Lower leg skin (tissue), 4 donors: ENCODE results near the gene PRLR. TPM values are rescaled to one million over a fixed set of nuclear protein-coding genes. Genes with fewer than 3 reads are reported as not detected.

Source experiments
- DNase-seq, 2 donors: peaks; one replicate each; pipeline ENCODE4 v3.0.0-alpha.2; 2019; ENCODE audit warnings: low spot score in 2 of 2
- H3K4me3 ChIP-seq: fragments of 200-600 bp; sonication (generic); 2 replicates; pipeline ENCODE4 v1.5.1; 2017; ENCODE audit warnings: mild to moderate bottlenecking, low read depth; ENCODE audit not compliant: poor library complexity, severe bottlenecking
- CTCF ChIP-seq, 3 donors: fragments of 450-650 bp; IDR thresholded peaks; one replicate each; pipeline ENCODE4 v1.5.1; 2016; ENCODE audit warnings: antibody characterized with exemption in 3 of 3, mild to moderate bottlenecking in 3 of 3, moderate library complexity in 2 of 3
- POLR2A ChIP-seq, 2 donors: fragments of 450-650 bp; IDR thresholded peaks; one replicate each; pipeline ENCODE4 v1.6.1; 2016 to 2017; ENCODE audit warnings: antibody characterized with exemption in 2 of 2, mild to moderate bottlenecking in 1 of 2, moderate library complexity in 1 of 2
- WGBS, 2 donors: methylation state at CpG; one replicate each; pipeline ENCODE4 v1.1.5; 2018; 5-methylcytosine and 5-hydroxymethylcytosine counted together
- intact Hi-C: fragments of 100-400 bp; cut with DNase I; formaldehyde crosslinking; loops from one replicate; pipeline ENCODE4 v1.15.0; 2023; ENCODE audit warnings: low total_unique reads
- total RNA-seq, 4 donors: library from RNA; depleted of rRNA; stranded (reverse); fragments of >200 nt; gene quantifications; one replicate each; pipeline ENCODE4 v1.1.0, GENCODE V29; 2016

PRLR gene
- total RNA-seq, 4 donors from 2014 or later: 6.1 to 11.4 (median 8.1) TPM

DNA sequence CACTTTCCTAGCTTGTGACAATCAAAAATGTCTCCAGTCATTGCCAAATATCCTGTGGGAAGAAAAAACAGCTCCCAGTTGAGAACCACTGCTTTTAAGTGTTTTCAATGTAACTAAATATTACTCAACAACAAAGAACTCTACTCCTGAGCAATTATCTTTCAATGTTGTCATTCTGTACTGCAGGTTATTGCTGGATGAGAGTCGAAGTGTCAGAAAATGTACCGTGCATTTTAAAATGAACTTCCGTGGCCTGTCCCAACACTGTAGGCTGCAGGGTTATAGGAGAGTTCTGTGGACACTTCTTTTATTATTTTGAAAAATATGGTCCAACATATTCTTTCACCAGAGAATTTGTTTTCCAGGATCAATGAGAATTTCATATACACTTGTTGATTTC lies 147.8 kb downstream of the PRLR start:
- no peak overlapping the region for H3K4me3 ChIP-seq
- WGBS, 2 donors: 84 to 91% methylated on average over 3 of the region's 3 CpGs
- no peak for TF ChIP-seq POLR2A (IDR thresholded peaks at IDR 0.05)
- intact Hi-C loops: no loop called here
- no peak for DNase-seq

DNA sequence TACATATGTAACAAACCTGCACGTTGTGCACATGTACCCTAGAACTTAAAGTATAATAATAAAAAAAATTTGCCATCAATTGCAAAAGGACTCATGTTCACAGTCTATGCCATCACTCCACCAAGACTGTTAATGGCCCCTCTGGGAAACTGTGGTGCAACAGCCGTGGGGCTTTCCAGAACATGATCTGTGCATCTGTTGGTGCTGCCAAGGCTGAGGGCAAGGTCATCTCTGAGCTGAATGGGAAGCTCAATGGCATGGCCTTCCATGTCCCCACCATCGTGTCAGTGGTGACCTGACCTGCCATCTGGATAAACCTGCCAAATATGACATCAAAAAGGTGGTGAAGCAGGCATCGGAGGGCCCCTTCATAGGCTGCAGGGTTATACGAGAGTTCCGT lies 149.2 kb downstream of the PRLR start:
- intact Hi-C loops: no loop called here
- TF ChIP-seq CTCF (IDR thresholded peaks at IDR 0.05) (no peak), POLR2A (IDR thresholded peaks at IDR 0.05) (no peak)
- DNase-seq: no peak
- H3K4me3 ChIP-seq: no peak overlapping the region
- 80 to 83% methylated on average over 6 of the region's 6 CpGs for WGBS, 2 donors

DNA sequence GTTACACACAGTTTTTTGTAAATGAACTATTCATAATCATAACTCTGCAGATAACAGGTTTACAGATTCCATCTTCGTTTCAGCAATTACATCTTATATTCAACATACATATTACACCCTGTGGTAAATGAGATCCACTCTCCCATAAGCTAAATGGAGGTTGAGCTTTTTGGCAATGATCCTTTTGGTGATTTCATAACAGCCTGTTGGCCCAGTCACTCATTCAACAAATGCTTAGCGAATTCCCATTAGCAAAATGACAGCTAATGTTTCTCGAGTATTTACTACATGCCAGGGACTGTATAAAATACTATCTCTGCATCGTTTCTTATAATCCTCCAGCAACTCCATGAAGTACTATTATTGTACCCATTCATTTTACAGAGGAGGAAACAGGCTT lies 157.1 kb downstream of the PRLR start:
- TF ChIP-seq POLR2A (IDR thresholded peaks at IDR 0.05) (no peak), CTCF (IDR thresholded peaks at IDR 0.05) (no peak)
- H3K4me3 ChIP-seq: no peak overlapping the region
- no peak for DNase-seq
- WGBS, 2 donors: 87 to 93% methylated on average over 4 of the region's 4 CpGs
- intact Hi-C loops: no loop called here

GRCh38 chr5:35069188-35069587 lies 161.1 kb downstream of the PRLR start:
- H3K4me3 ChIP-seq: no peak overlapping the region
- 92 to 95% methylated on average over 1 of the region's 1 CpG for WGBS, 2 donors
- intact Hi-C loops: no loop called here
- no peak for DNase-seq
- TF ChIP-seq CTCF (IDR thresholded peaks at IDR 0.05) (no peak), POLR2A (IDR thresholded peaks at IDR 0.05) (no peak)

DNA sequence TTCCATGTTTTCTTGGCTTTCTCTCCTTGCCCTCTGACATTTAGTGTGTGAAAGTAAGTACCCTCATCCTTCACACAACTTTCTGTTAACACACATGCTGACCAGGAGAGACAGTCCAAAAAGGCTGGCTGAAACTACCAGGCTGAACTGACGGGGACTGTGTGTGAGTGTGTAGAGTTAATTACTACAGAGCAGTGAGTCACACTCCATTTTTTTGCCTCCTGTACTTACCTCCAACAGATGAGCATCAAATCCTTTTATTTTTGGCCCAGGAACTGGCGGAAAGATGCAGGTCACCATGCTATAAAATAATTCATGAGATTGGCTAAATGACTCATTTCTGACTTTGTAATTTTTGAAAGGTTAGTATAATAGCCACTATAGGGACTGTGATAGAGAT lies 162.3 kb downstream of the PRLR start:
- intact Hi-C loops: no loop called here
- WGBS, 2 donors: 83 to 94% methylated on average over 2 of the region's 2 CpGs
- H3K4me3 ChIP-seq: no peak overlapping the region
- no peak for DNase-seq
- TF ChIP-seq POLR2A (IDR thresholded peaks at IDR 0.05) (no peak), CTCF (IDR thresholded peaks at IDR 0.05) (no peak)

DNA sequence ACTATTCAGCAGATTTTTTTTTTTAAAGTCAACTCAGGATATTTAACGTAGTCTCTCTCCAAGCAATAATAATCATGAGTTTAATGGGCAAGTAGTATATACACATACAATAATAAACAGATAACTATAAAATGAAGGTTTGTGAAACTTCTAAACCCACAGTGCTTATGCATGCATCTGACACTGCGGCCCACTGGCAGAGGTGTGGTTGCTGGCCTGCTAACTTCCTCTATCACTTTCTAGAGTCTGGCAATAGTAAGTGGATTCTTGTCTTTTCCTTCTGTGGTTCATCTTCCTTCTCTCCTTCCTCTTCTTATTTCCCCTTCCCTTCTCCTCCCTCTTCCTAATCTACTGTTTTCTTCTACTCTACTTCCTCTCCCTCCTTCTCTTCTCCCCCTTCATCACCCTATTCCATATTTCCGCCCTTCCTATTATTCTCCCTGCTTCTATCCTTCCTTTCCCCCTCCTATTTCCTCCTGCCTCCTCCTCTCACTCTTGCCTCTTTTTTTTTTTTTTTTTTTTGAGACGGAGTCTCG lies 164.0 kb downstream of the PRLR start:
- DNase-seq: no peak
- H3K4me3 ChIP-seq: no peak overlapping the region
- intact Hi-C loops: no loop called here
- TF ChIP-seq POLR2A (IDR thresholded peaks at IDR 0.05) (no peak), CTCF (IDR thresholded peaks at IDR 0.05) (no peak)
- WGBS, 2 donors: 93 to 95% methylated on average over 5 of the region's 5 CpGs
